ENCODE data around the gene APOBEC2. TPM values are rescaled to one million over a fixed set of nuclear protein-coding genes. Genes with fewer than 3 reads are reported as not detected.

APOBEC2 gene
- total RNA-seq, 1 donor from 2014 or later = not detected

GRCh38 chr6:41083072-41083471, 30.1 kb downstream of the APOBEC2 start:
- Mint-ChIP-seq H3K4me1 (ENCODE audit: low read depth) (peaks cover 49% of the 10 kb centered on the region), H3K9me3 (no peaks in the 10 kb centered on the region), H3K36me3 (ENCODE audit: low read depth) (peaks cover 58% of the 10 kb centered on the region), H3K27me3 (ENCODE audit: insufficient read depth) (no peaks in the 10 kb centered on the region), H3K4me3 (no peak overlapping the region), H3K27ac (no peak overlapping the region)
- no peak for DNase-seq (ENCODE audit: low spot score)
- intact Hi-C loops (cut with micrococcal nuclease) = no loop called here

- H3K36me3 Mint-ChIP-seq (ENCODE audit: low read depth) = peaks cover 56% of the 10 kb centered on the region
- H3K27ac Mint-ChIP-seq = no peak overlapping the region
- H3K9me3 Mint-ChIP-seq = no peaks in the 10 kb centered on the region
- no peaks in the 10 kb centered on the region for H3K27me3 Mint-ChIP-seq (ENCODE audit: insufficient read depth)
- DNase-seq (ENCODE audit: low spot score) = no peak
- H3K4me1 Mint-ChIP-seq (ENCODE audit: low read depth) = peaks cover 34% of the 10 kb centered on the region
- intact Hi-C loops (cut with micrococcal nuclease) = no loop called here
- no peak overlapping the region for H3K4me3 Mint-ChIP-seq
Observed at GRCh38 chr6:41085182-41085581, 32.2 kb downstream of the APOBEC2 start.

GRCh38 chr6:41088451-41088850, 35.4 kb downstream of the APOBEC2 start:
- Mint-ChIP-seq H3K27ac (no peak overlapping the region), H3K27me3 (ENCODE audit: insufficient read depth) (no peaks in the 10 kb centered on the region), H3K4me1 (ENCODE audit: low read depth) (peaks cover 10% of the 10 kb centered on the region), H3K9me3 (no peaks in the 10 kb centered on the region), H3K4me3 (no peak overlapping the region), H3K36me3 (ENCODE audit: low read depth) (peaks cover 58% of the 10 kb centered on the region)
- intact Hi-C loops (cut with micrococcal nuclease) = no loop called here
- DNase-seq (ENCODE audit: low spot score) = no peak

- H3K4me1 Mint-ChIP-seq (ENCODE audit: low read depth) = peaks cover 10% of the 10 kb centered on the region
- no peak overlapping the region for H3K27ac Mint-ChIP-seq
- DNase-seq (ENCODE audit: low spot score) = no peak
- no peaks in the 10 kb centered on the region for H3K9me3 Mint-ChIP-seq
- H3K27me3 Mint-ChIP-seq (ENCODE audit: insufficient read depth) = no peaks in the 10 kb centered on the region
- no peak overlapping the region for H3K4me3 Mint-ChIP-seq
- intact Hi-C loops (cut with micrococcal nuclease) = no loop called here
- H3K36me3 Mint-ChIP-seq (ENCODE audit: low read depth) = peaks cover 53% of the 10 kb centered on the region
Observed at GRCh38 chr6:41090841-41091761, 38.1 kb downstream of the APOBEC2 start.

GRCh38 chr6:41092421-41093140, 39.6 kb downstream of the APOBEC2 start:
- Mint-ChIP-seq H3K36me3 (ENCODE audit: low read depth) (peaks cover 59% of the 10 kb centered on the region), H3K9me3 (no peaks in the 10 kb centered on the region), H3K4me3 (no peak overlapping the region), H3K4me1 (ENCODE audit: low read depth) (peaks cover 10% of the 10 kb centered on the region), H3K27me3 (ENCODE audit: insufficient read depth) (no peaks in the 10 kb centered on the region), H3K27ac (no peak overlapping the region)
- no peak for DNase-seq (ENCODE audit: low spot score)
- intact Hi-C loops (cut with micrococcal nuclease) = loop anchor here (1.0 kb wide), 2 partner anchors 90 to 226 kb away; no protein-coding TSS in a partner anchor

- Mint-ChIP-seq H3K9me3 (no peaks in the 10 kb centered on the region), H3K36me3 (ENCODE audit: low read depth) (peaks cover 59% of the 10 kb centered on the region), H3K27ac (no peak overlapping the region), H3K4me1 (ENCODE audit: low read depth) (peaks cover 10% of the 10 kb centered on the region), H3K4me3 (no peak overlapping the region), H3K27me3 (ENCODE audit: insufficient read depth) (no peaks in the 10 kb centered on the region)
- intact Hi-C loops (cut with micrococcal nuclease) = no loop called here
- no peak for DNase-seq (ENCODE audit: low spot score)
Observed at GRCh38 chr6:41093729-41094128, 40.7 kb downstream of the APOBEC2 start.

- no peak for DNase-seq (ENCODE audit: low spot score)
- Mint-ChIP-seq H3K4me1 (ENCODE audit: low read depth) (peaks cover 12% of the 10 kb centered on the region), H3K9me3 (no peaks in the 10 kb centered on the region), H3K27me3 (ENCODE audit: insufficient read depth) (no peaks in the 10 kb centered on the region), H3K27ac (no peak overlapping the region), H3K36me3 (ENCODE audit: low read depth) (peaks cover 56% of the 10 kb centered on the region), H3K4me3 (no peak overlapping the region)
- intact Hi-C loops (cut with micrococcal nuclease) = no loop called here
Observed at GRCh38 chr6:41097467-41098090, 44.6 kb downstream of the APOBEC2 start.

- H3K36me3 Mint-ChIP-seq (ENCODE audit: low read depth) = peaks cover 54% of the 10 kb centered on the region
Observed at GRCh38 chr6:41098366-41098765, 45.4 kb downstream of the APOBEC2 start.

GRCh38 chr6:41100871-41101287, 47.9 kb downstream of the APOBEC2 start:
- peaks cover 44% of the 10 kb centered on the region for H3K36me3 Mint-ChIP-seq (ENCODE audit: low read depth)
- H3K27me3 Mint-ChIP-seq (ENCODE audit: insufficient read depth) = no peaks in the 10 kb centered on the region
- no peaks in the 10 kb centered on the region for H3K9me3 Mint-ChIP-seq
- peaks cover 7% of the 10 kb centered on the region for H3K4me1 Mint-ChIP-seq (ENCODE audit: low read depth)
- DNase-seq (ENCODE audit: low spot score) = no peak
- no peak overlapping the region for H3K27ac Mint-ChIP-seq
- intact Hi-C loops (cut with micrococcal nuclease) = no loop called here
- no peak overlapping the region for H3K4me3 Mint-ChIP-seq

More at GRCh38 chr6:41098366-41098765, 45.4 kb downstream of the APOBEC2 start:
- Mint-ChIP-seq H3K4me3 (no peak overlapping the region), H3K9me3 (no peaks in the 10 kb centered on the region), H3K27ac (no peak overlapping the region), H3K4me1 (ENCODE audit: low read depth) (peaks cover 12% of the 10 kb centered on the region), H3K27me3 (ENCODE audit: insufficient read depth) (no peaks in the 10 kb centered on the region)
- intact Hi-C loops (cut with micrococcal nuclease) = no loop called here
- DNase-seq (ENCODE audit: low spot score) = no peak

GRCh38 chr6:41103847-41104246, 50.8 kb downstream of the APOBEC2 start:
- Mint-ChIP-seq H3K4me1 (ENCODE audit: low read depth) (peaks cover 6% of the 10 kb centered on the region), H3K27me3 (ENCODE audit: insufficient read depth) (no peaks in the 10 kb centered on the region), H3K27ac (no peak overlapping the region), H3K36me3 (ENCODE audit: low read depth) (peaks cover 22% of the 10 kb centered on the region), H3K4me3 (no peak overlapping the region), H3K9me3 (no peaks in the 10 kb centered on the region)
- intact Hi-C loops (cut with micrococcal nuclease) = no loop called here
- no peak for DNase-seq (ENCODE audit: low spot score)

GRCh38 chr6:41111017-41111416, 58.0 kb downstream of the APOBEC2 start:
- H3K27me3 Mint-ChIP-seq (ENCODE audit: insufficient read depth) = no peaks in the 10 kb centered on the region
- intact Hi-C loops (cut with micrococcal nuclease) = no loop called here
- no peaks in the 10 kb centered on the region for H3K4me1 Mint-ChIP-seq (ENCODE audit: low read depth)
- H3K4me3 Mint-ChIP-seq = no peak overlapping the region
- H3K27ac Mint-ChIP-seq = no peak overlapping the region
- H3K9me3 Mint-ChIP-seq = no peaks in the 10 kb centered on the region
- peaks cover 2% of the 10 kb centered on the region for H3K36me3 Mint-ChIP-seq (ENCODE audit: low read depth)
- DNase-seq (ENCODE audit: low spot score) = no peak

Data from activated T-helper 1 cell treated with anti-CD3 and anti-CD28 coated beads, Interleukin-12 subunit alpha, Interleukin-12 subunit beta, Interleukin-2, Interleukin-4 antibody, amounts not matched to agents 30 ng/mL and 10 ng/mL and 1 ng/mL, durations not matched to agents 14 hours and 24 hours and 36 hours (primary cell).